ENCODE data around the gene CCNY.
A peak's percentile ranks its signal among the peaks of the same experiment; 100 is the strongest.
"Not testable (repeated sequence)": the region's sequence is repeated elsewhere in the genome, so short reads cannot be mapped to it uniquely, and the experiment has no call there.

Gene CCNY

DNA sequence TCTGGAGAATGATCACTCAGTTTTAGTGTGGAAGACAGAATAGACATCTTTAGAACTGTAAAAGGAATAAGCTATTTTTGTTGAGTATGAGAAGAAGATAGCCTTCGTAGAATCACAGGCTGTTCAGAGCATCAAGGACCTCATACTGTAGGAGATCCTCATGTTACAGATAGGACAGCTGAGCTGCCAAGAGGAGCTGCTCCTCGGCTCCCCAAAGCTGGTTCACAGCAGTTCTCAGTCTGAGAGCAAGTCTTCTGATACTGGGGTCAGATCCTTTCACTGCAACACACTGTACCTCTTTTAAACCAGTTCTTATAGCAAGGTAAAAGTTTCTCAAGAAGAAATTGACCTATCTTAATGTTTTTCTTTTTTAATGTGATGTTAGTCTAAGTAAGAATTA is 17.1 kb downstream of the CCNY start:
- Histone ChIP-seq H3K27me3 (ENCODE audit: insufficient read depth, low read length, poor library complexity, severe bottlenecking) (no peaks in the 10 kb centered on the region), H3K36me3 (ENCODE audit: insufficient read depth, low read length) (peaks cover 5% of the 10 kb centered on the region; the same call in 1 of the 2 replicates), H3F3A (ENCODE audit: low read depth) (no peaks in the 10 kb centered on the region), H3K79me2 (ENCODE audit: insufficient read depth, low read length) (peaks cover 100% of the 10 kb centered on the region), H3K9me3 (ENCODE audit: insufficient read depth, low read depth, low read length) (no peaks in the 10 kb centered on the region), H3K9me2 (replicated peaks; ENCODE audit: low read depth, low read length) (no peaks in the 10 kb centered on the region), H3K9ac (ENCODE audit: low read depth, low read length, poor library complexity, severe bottlenecking) (peak overlapping the region; percentile 48), H3K4me2 (ENCODE audit: low read depth, low read length, poor library complexity, severe bottlenecking) (peak overlapping the region; percentile 78), H3K4me1 (ENCODE audit: insufficient read depth, low read length, poor library complexity, severe bottlenecking) (peaks cover 84% of the 10 kb centered on the region), H2AFZ (ENCODE audit: low read length) (no peak overlapping the region), H3K4me3 (ENCODE audit: low read length, poor library complexity, severe bottlenecking) (peak overlapping the region; percentile 61), H4K20me1 (ENCODE audit: insufficient read depth, low read length, poor library complexity, severe bottlenecking) (peaks cover 68% of the 10 kb centered on the region)
- TF ChIP-seq CTCF (conservative IDR thresholded peaks at IDR 0.05; ENCODE audit: low read length) (no peak), EZH2phosphoT487 (IDR thresholded peaks at IDR 0.05; ENCODE audit: borderline replicate concordance) (no peak)

DNA sequence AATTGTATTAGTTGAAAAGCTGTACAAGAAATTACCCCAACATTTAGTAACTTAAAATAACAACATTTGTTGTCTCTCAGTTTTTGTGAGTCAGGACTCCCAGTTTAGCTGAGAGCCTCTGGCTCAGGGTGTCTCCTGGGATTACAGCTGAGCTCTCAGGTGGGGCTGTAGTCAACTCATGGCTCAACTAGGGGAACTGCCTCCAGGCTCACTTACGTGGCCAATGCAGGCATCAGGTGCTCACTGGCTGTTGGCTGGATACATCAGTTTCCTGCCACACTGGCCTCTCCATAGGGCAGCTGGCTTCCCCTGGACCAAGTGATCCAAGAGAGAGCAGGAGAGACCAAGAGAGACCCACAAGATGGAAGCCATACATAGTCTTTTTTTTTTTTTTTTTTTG is 17.5 kb downstream of the CCNY start:
- Histone ChIP-seq H3K9ac (ENCODE audit: low read depth, low read length, poor library complexity, severe bottlenecking) (peak overlapping the region; percentile 48), H3K36me3 (ENCODE audit: insufficient read depth, low read length) (peaks cover 3% of the 10 kb centered on the region; the same call in 1 of the 2 replicates)

GRCh38 chr10:35354257-35354656 is 17.9 kb downstream of the CCNY start:
- not testable (repeated sequence) for H3K9ac ChIP-seq (ENCODE audit: low read depth, low read length, poor library complexity, severe bottlenecking); H3K9me3 ChIP-seq (ENCODE audit: insufficient read depth, low read depth, low read length); H3K4me3 ChIP-seq (ENCODE audit: low read length, poor library complexity, severe bottlenecking); H3K36me3 ChIP-seq (ENCODE audit: insufficient read depth, low read length); H3F3A ChIP-seq (ENCODE audit: low read depth); H2AFZ ChIP-seq (ENCODE audit: low read length); H3K27me3 ChIP-seq (ENCODE audit: insufficient read depth, low read length, poor library complexity, severe bottlenecking); H3K9me2 ChIP-seq (replicated peaks; ENCODE audit: low read depth, low read length)
- Histone ChIP-seq H3K4me2 (ENCODE audit: low read depth, low read length, poor library complexity, severe bottlenecking) (peak overlapping the region; percentile 78), H3K79me2 (ENCODE audit: insufficient read depth, low read length) (peaks cover 100% of the 10 kb centered on the region), H3K4me1 (ENCODE audit: insufficient read depth, low read length, poor library complexity, severe bottlenecking) (peaks cover 79% of the 10 kb centered on the region), H4K20me1 (ENCODE audit: insufficient read depth, low read length, poor library complexity, severe bottlenecking) (peaks cover 63% of the 10 kb centered on the region)

More for the DNA sequence above, 17.5 kb downstream of the CCNY start:
- H2AFZ ChIP-seq (ENCODE audit: low read length): no peak overlapping the region
- no peak for TF ChIP-seq EZH2phosphoT487 (IDR thresholded peaks at IDR 0.05; ENCODE audit: borderline replicate concordance)
- TF ChIP-seq CTCF (conservative IDR thresholded peaks at IDR 0.05; ENCODE audit: low read length): no peak
- no peaks in the 10 kb centered on the region for H3K27me3 ChIP-seq (ENCODE audit: insufficient read depth, low read length, poor library complexity, severe bottlenecking)
- peak overlapping the region; percentile 61 for H3K4me3 ChIP-seq (ENCODE audit: low read length, poor library complexity, severe bottlenecking)
- peaks cover 100% of the 10 kb centered on the region for H3K79me2 ChIP-seq (ENCODE audit: insufficient read depth, low read length)
- no peaks in the 10 kb centered on the region for H3K9me3 ChIP-seq (ENCODE audit: insufficient read depth, low read depth, low read length)
- peaks cover 84% of the 10 kb centered on the region for H3K4me1 ChIP-seq (ENCODE audit: insufficient read depth, low read length, poor library complexity, severe bottlenecking)
- H4K20me1 ChIP-seq (ENCODE audit: insufficient read depth, low read length, poor library complexity, severe bottlenecking): peaks cover 67% of the 10 kb centered on the region
- peak overlapping the region; percentile 78 for H3K4me2 ChIP-seq (ENCODE audit: low read depth, low read length, poor library complexity, severe bottlenecking)
- no peaks in the 10 kb centered on the region for H3K9me2 ChIP-seq (replicated peaks; ENCODE audit: low read depth, low read length)
- H3F3A ChIP-seq (ENCODE audit: low read depth): no peaks in the 10 kb centered on the region

DNA sequence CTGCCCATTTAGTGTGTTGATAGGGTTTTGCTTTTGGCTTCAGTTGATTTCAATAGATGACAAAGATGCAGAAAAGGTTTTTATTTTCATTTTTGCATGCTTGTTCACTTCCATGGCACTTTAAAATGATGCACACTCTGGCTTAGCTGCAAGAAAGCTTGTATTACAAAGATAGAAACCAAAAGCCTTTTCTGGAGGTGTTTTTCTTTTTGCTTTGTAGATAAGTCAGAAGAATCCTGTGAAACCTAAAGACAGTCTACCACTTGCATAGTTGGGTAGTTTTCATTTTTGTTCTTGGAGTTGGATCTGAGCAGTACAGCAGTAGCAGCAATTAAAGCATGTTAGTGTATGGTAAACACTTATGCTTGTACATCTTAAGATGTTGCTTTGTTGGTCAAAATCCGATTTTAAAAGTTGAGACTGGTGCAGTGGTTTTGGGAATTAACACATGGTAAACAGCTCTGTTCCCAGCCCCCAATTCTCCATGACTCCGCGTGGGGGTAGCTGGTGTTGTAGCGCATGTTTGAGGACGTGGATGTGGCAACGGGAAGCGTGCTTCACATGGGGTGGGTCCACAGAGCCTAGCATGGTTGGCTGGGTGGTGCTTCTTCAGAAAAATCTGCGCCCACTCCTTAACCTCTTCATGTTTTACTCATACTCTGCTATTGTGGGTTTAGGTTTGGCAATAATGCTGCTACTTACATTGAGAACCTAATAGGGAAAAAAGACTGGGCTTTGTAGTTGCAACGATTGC is 19.8 kb downstream of the CCNY start:
- Histone ChIP-seq H3K4me1 (ENCODE audit: insufficient read depth, low read length, poor library complexity, severe bottlenecking) (peaks cover 61% of the 10 kb centered on the region), H3K27me3 (ENCODE audit: insufficient read depth, low read length, poor library complexity, severe bottlenecking) (no peaks in the 10 kb centered on the region), H3K9me2 (replicated peaks; ENCODE audit: low read depth, low read length) (no peaks in the 10 kb centered on the region), H4K20me1 (ENCODE audit: insufficient read depth, low read length, poor library complexity, severe bottlenecking) (peaks cover 47% of the 10 kb centered on the region), H3K9me3 (ENCODE audit: insufficient read depth, low read depth, low read length) (no peaks in the 10 kb centered on the region), H2AFZ (ENCODE audit: low read length) (no peak overlapping the region), H3K79me2 (ENCODE audit: insufficient read depth, low read length) (peaks cover 99% of the 10 kb centered on the region), H3K4me2 (ENCODE audit: low read depth, low read length, poor library complexity, severe bottlenecking) (peak overlapping the region; percentile 46), H3K36me3 (ENCODE audit: insufficient read depth, low read length) (no peaks in the 10 kb centered on the region), H3K4me3 (ENCODE audit: low read length, poor library complexity, severe bottlenecking) (no peak overlapping the region), H3K9ac (ENCODE audit: low read depth, low read length, poor library complexity, severe bottlenecking) (no peak overlapping the region), H3F3A (ENCODE audit: low read depth) (no peaks in the 10 kb centered on the region)
- TF ChIP-seq CTCF (conservative IDR thresholded peaks at IDR 0.05; ENCODE audit: low read length) (no peak), EZH2phosphoT487 (IDR thresholded peaks at IDR 0.05; ENCODE audit: borderline replicate concordance) (no peak)

All from Loucy (cell line).